ENCODE measurements around the gene FIZ1. TPM values are rescaled to one million over a fixed set of nuclear protein-coding genes. Genes with fewer than 3 reads are reported as not detected.
A peak's percentile ranks its signal among the peaks of the same experiment; 100 is the strongest.

Gene FIZ1
- total RNA-seq, 1 experiment from 2014 or later: 21.5 TPM

GRCh38 chr19:55648585-55649267 is 49.4 kb upstream of the FIZ1 start:
- no peak overlapping the region for H2AK5ac ChIP-seq (ENCODE audit: insufficient read length, low read length)
- TF ChIP-seq CTCF (conservative IDR thresholded peaks at IDR 0.05): no peak
- Mint-ChIP-seq H3K9me3 (no peaks in the 10 kb centered on the region; a peak in 2 of 5 replicates), H3K36me3 (ENCODE audit: insufficient read depth in 1 of 3, low read depth in 3 of 3) (peaks cover 19 to 57% (median 46%) of the 10 kb centered on the region in 3 experiments), H3K4me1 (peaks cover 14 to 28% of the 10 kb centered on the region in 2 experiments), H3K27me3 (ENCODE audit: low read depth) (no peaks in the 10 kb centered on the region; the same call in none of the 2 replicates), H3K27ac (peak overlapping the region in 1 of 3 experiments; percentile 74; a peak in 1 of 7 replicates), H3K4me3 (peak overlapping the region; percentile 72 to 83)
- H4K91ac ChIP-seq (ENCODE audit: insufficient read length, low read depth, low read length): no peak overlapping the region
- no peak overlapping the region for H3K56ac ChIP-seq (ENCODE audit: insufficient read length, low read depth, low read length)
- no peak overlapping the region for H2AFZ ChIP-seq (ENCODE audit: low read length)
- no peak overlapping the region for H3K18ac ChIP-seq (ENCODE audit: insufficient read length, low read depth, low read length)
- H3K27ac ChIP-seq (ENCODE audit: insufficient read length, low read depth, low read length): no peak overlapping the region
- H2BK120ac ChIP-seq (ENCODE audit: low read depth, low read length, poor library complexity, severe bottlenecking): no peak overlapping the region
- H3K14ac ChIP-seq (ENCODE audit: insufficient read depth, low read length): peak overlapping the region; percentile 55; the same call in 1 of the 2 replicates
- no peak overlapping the region for H2BK12ac ChIP-seq (ENCODE audit: insufficient read length, low read depth, low read length)
- H3K9me3 ChIP-seq (ENCODE audit: control insufficient read depth, low read depth, low read length): no peaks in the 10 kb centered on the region
- H3K9ac ChIP-seq (ENCODE audit: extremely low read depth, insufficient read length, low read length): peak overlapping the region; percentile 41
- no peak overlapping the region for H3T11ph ChIP-seq (ENCODE audit: low read length)
- no CpG with 5 or more reads among the region's 25 CpGs for WGBS (ENCODE audit: extremely low coverage, insufficient read length, low lambda C conversion rate)
- no peak overlapping the region for H2BK15ac ChIP-seq (ENCODE audit: low read depth, low read length)
- H3K4me1 ChIP-seq (ENCODE audit: insufficient read depth, low read length): no peaks in the 10 kb centered on the region
- H3K4me2 ChIP-seq (ENCODE audit: insufficient read depth, insufficient read length, low read length): peak overlapping the region; percentile 91
- peaks cover 5% of the 10 kb centered on the region for H4K20me1 ChIP-seq (ENCODE audit: control insufficient read depth, insufficient read depth, insufficient read length)
- no peak for DNase-seq
- peaks cover 3% of the 10 kb centered on the region for H3K79me1 ChIP-seq (ENCODE audit: insufficient read depth, low read depth, low read length, poor library complexity, severe bottlenecking)
- no peak overlapping the region for H2BK20ac ChIP-seq (ENCODE audit: low read depth, low read length, poor library complexity, severe bottlenecking)
- peaks cover 7% of the 10 kb centered on the region; the same call in 1 of the 2 replicates for H3K79me2 ChIP-seq (ENCODE audit: insufficient read depth, low read length)
- no peaks in the 10 kb centered on the region for H3K27me3 ChIP-seq (ENCODE audit: insufficient read depth, low read length)
- H3K23ac ChIP-seq (ENCODE audit: insufficient read length, low read depth, low read length): no peak overlapping the region
- H2BK5ac ChIP-seq (ENCODE audit: insufficient read length, low read length): no peak overlapping the region
- H3K23me2 ChIP-seq (ENCODE audit: insufficient read length, low read depth, low read length, poor library complexity, severe bottlenecking): peaks cover 26% of the 10 kb centered on the region
- H4K8ac ChIP-seq (replicated peaks; ENCODE audit: insufficient read length, low read depth, low read length): no peak overlapping the region
- H4K5ac ChIP-seq (ENCODE audit: insufficient read length, low read depth, low read length): no peak overlapping the region
- no peak overlapping the region for H3K4ac ChIP-seq (ENCODE audit: low read depth, low read length)
